ENCODE data around the gene ZNF768. TPM values are rescaled to one million over a fixed set of nuclear protein-coding genes. Genes with fewer than 3 reads are reported as not detected.

The ZNF768 gene
- total and polyA plus RNA-seq, 2 experiments from 2014 or later, result 25.2 to 37.6 TPM

GRCh38 chr16:30518552-30518951 lies 7.8 kb downstream of the ZNF768 start:
- no peak for TF ChIP-seq CTCF (IDR thresholded peaks at IDR 0.05; ENCODE audit: poor library complexity)
- no peak for TF ChIP-seq EZH2 (IDR thresholded peaks at IDR 0.05; ENCODE audit: borderline replicate concordance)
- TF ChIP-seq EZH2phosphoT487 (IDR thresholded peaks at IDR 0.05; ENCODE audit: low read depth, severe bottlenecking, unreplicated experiment), result no peak
- no peaks in the 10 kb centered on the region for H3K9me2 ChIP-seq (replicated peaks; ENCODE audit: insufficient read depth)
- no peaks in the 10 kb centered on the region for H3K36me3 ChIP-seq (replicated peaks; ENCODE audit: insufficient read depth, low read depth)

GRCh38 chr16:30515275-30515674 lies 11.1 kb downstream of the ZNF768 start:
- Histone ChIP-seq H3K9me2 (replicated peaks; ENCODE audit: insufficient read depth) (no peaks in the 10 kb centered on the region), H3K4me3 (no peak overlapping the region), H3K27ac (no peak overlapping the region), H3K4me2 (no peak overlapping the region), H3K9me3 (ENCODE audit: low read depth) (no peaks in the 10 kb centered on the region), H3K36me3 (replicated peaks; ENCODE audit: insufficient read depth, low read depth) (no peaks in the 10 kb centered on the region), H4K20me1 (ENCODE audit: insufficient read depth, poor library complexity, severe bottlenecking) (no peaks in the 10 kb centered on the region), H3K79me2 (no peaks in the 10 kb centered on the region), H3K27me3 (no peaks in the 10 kb centered on the region), H2AFZ (no peak overlapping the region), H3K4me1 (ENCODE audit: insufficient read depth) (no peaks in the 10 kb centered on the region)
- TF ChIP-seq EZH2phosphoT487 (IDR thresholded peaks at IDR 0.05; ENCODE audit: low read depth, severe bottlenecking, unreplicated experiment) (no peak), EZH2 (IDR thresholded peaks at IDR 0.05; ENCODE audit: borderline replicate concordance) (no peak), CTCF (IDR thresholded peaks at IDR 0.05; ENCODE audit: poor library complexity) (no peak)
- 79% methylated on average over 2 of the region's 2 CpGs for WGBS (ENCODE audit: low lambda C conversion rate, missing lambda C conversion rate)
- DNase-seq (ENCODE audit: low spot score), result no peak

More at GRCh38 chr16:30518552-30518951, 7.8 kb downstream of the ZNF768 start:
- DNase-seq (ENCODE audit: low spot score), result no peak
- Histone ChIP-seq H3K27ac (no peak overlapping the region), H3K4me3 (no peak overlapping the region), H3K9me3 (ENCODE audit: low read depth) (no peaks in the 10 kb centered on the region), H3K27me3 (no peaks in the 10 kb centered on the region), H3K79me2 (no peaks in the 10 kb centered on the region), H4K20me1 (ENCODE audit: insufficient read depth, poor library complexity, severe bottlenecking) (no peaks in the 10 kb centered on the region), H2AFZ (no peak overlapping the region), H3K4me1 (ENCODE audit: insufficient read depth) (peaks cover 5% of the 10 kb centered on the region), H3K4me2 (no peak overlapping the region)
- 83% methylated on average over 10 of the region's 10 CpGs for WGBS (ENCODE audit: low lambda C conversion rate, missing lambda C conversion rate)

- WGBS (ENCODE audit: low lambda C conversion rate, missing lambda C conversion rate), result 94% methylated on average over 3 of the region's 3 CpGs
- Histone ChIP-seq H3K9me3 (ENCODE audit: low read depth) (no peaks in the 10 kb centered on the region), H3K79me2 (no peaks in the 10 kb centered on the region), H3K27me3 (no peaks in the 10 kb centered on the region), H3K4me3 (no peak overlapping the region), H4K20me1 (ENCODE audit: insufficient read depth, poor library complexity, severe bottlenecking) (no peaks in the 10 kb centered on the region), H3K9me2 (replicated peaks; ENCODE audit: insufficient read depth) (no peaks in the 10 kb centered on the region), H3K4me1 (ENCODE audit: insufficient read depth) (no peaks in the 10 kb centered on the region), H2AFZ (no peak overlapping the region), H3K4me2 (no peak overlapping the region), H3K36me3 (replicated peaks; ENCODE audit: insufficient read depth, low read depth) (no peaks in the 10 kb centered on the region), H3K27ac (no peak overlapping the region)
- DNase-seq (ENCODE audit: low spot score), result no peak
- TF ChIP-seq CTCF (IDR thresholded peaks at IDR 0.05; ENCODE audit: poor library complexity) (no peak), EZH2phosphoT487 (IDR thresholded peaks at IDR 0.05; ENCODE audit: low read depth, severe bottlenecking, unreplicated experiment) (no peak), EZH2 (IDR thresholded peaks at IDR 0.05; ENCODE audit: borderline replicate concordance) (no peak)
These were observed 14.9 kb downstream of the ZNF768 start for GRCh38 chr16:30511509-30511908.

Data from hepatocyte (in vitro differentiated cells).